ENCODE measurements around the gene ASTE1. TPM values are rescaled to one million over a fixed set of nuclear protein-coding genes. Genes with fewer than 3 reads are reported as not detected.

The ASTE1 gene
- total RNA-seq, 5 donors from 2014 or later (not counting 1 experiment from before 2014, with no cell fraction given): 20.4 to 24.7 (median 22.5) TPM

- Mint-ChIP-seq H3K27me3 (no peaks in the 10 kb centered on the region), H3K9me3 (peaks cover 0 to 7% (median 5%) of the 10 kb centered on the region in 3 donors), H3K36me3 (peaks cover 10% of the 10 kb centered on the region), H3K27ac (no peak overlapping the region), H3K4me1 (peaks cover 12 to 17% (median 13%) of the 10 kb centered on the region in 3 donors), H3K4me3 (no peak overlapping the region)
- no peak for ATAC-seq (replicated peaks in 1 of 4)
- no CpG with 5 or more reads among the region's 5 CpGs for WGBS (ENCODE audit: insufficient coverage)
- DNase-seq: no peak
- no peaks in the 10 kb centered on the region for H3K36me3 ChIP-seq (ENCODE audit: control insufficient read depth in 2 of 2, extremely low read depth in 1 of 2, insufficient read depth in 1 of 2, low read length in 1 of 2)
- no peaks in the 10 kb centered on the region for H3K9me3 ChIP-seq
- CTCF ChIA-PET: interaction anchor here in 1 of 2 donors (0.6 to 1.2 kb wide), 3 partner anchors 10 to 452 kb away, joined by 3 to 4 read pairs (median 3); partner anchors contain the start of genes ASTE1 and NEK11
- H3K27ac ChIP-seq (ENCODE audit: low read length): no peak overlapping the region
- no peaks in the 10 kb centered on the region for H3K27me3 ChIP-seq (replicated peaks in 1 of 2; ENCODE audit: control insufficient read depth in 2 of 2, extremely low read depth in 1 of 2, insufficient read depth in 2 of 2, low read length in 1 of 2)
- peaks cover 0 to 5% of the 10 kb centered on the region in 2 experiments for H3K4me1 ChIP-seq (ENCODE audit: control insufficient read depth in 1 of 2, extremely low read depth in 1 of 2, insufficient read depth in 2 of 2, low read length in 2 of 2)
- no peak overlapping the region for H3K4me3 ChIP-seq (ENCODE audit: control insufficient read depth in 1 of 2, extremely low read depth in 1 of 2, low read length in 1 of 2)
- POLR2A ChIA-PET: interaction anchor here (0.6 to 1.2 kb wide), 2 partner anchors 11 to 145 kb away, joined by 3 to 6 read pairs; no protein-coding TSS in a partner anchor
These were observed 10.4 kb upstream of the ASTE1 start for GRCh38 chr3:131036986-131037385.

- WGBS (ENCODE audit: insufficient coverage): no CpG with 5 or more reads among the region's 1 CpG
- H3K36me3 Mint-ChIP-seq: peaks cover 9% of the 10 kb centered on the region
- H3K9me3 Mint-ChIP-seq: peaks cover 0 to 3% (median 1%) of the 10 kb centered on the region in 3 donors
- no peak for ATAC-seq (replicated peaks in 1 of 4)
- Histone ChIP-seq H3K4me1 (ENCODE audit: control insufficient read depth in 1 of 2, extremely low read depth in 1 of 2, insufficient read depth in 2 of 2, low read length in 2 of 2) (no peaks in the 10 kb centered on the region), H3K36me3 (ENCODE audit: control insufficient read depth in 2 of 2, extremely low read depth in 1 of 2, insufficient read depth in 1 of 2, low read length in 1 of 2) (no peaks in the 10 kb centered on the region), H3K27ac (ENCODE audit: low read length) (no peak overlapping the region), H3K27me3 (replicated peaks in 1 of 2; ENCODE audit: control insufficient read depth in 2 of 2, extremely low read depth in 1 of 2, insufficient read depth in 2 of 2, low read length in 1 of 2) (no peaks in the 10 kb centered on the region), H3K9me3 (no peaks in the 10 kb centered on the region), H3K4me3 (ENCODE audit: control insufficient read depth in 1 of 2, extremely low read depth in 1 of 2, low read length in 1 of 2) (no peak overlapping the region)
- no peak for DNase-seq
- no peak overlapping the region for H3K27ac Mint-ChIP-seq
- peaks cover 5 to 11% (median 7%) of the 10 kb centered on the region in 3 donors for H3K4me1 Mint-ChIP-seq
- no peak overlapping the region for H3K4me3 Mint-ChIP-seq
- H3K27me3 Mint-ChIP-seq: no peaks in the 10 kb centered on the region
- ChIA-PET CTCF (interaction anchor here in 1 of 2 donors (0.6 to 1.2 kb wide), 3 partner anchors 9 to 185 kb away, joined by 3 to 4 read pairs (median 3); partner anchors contain the start of genes ASTE1 and NEK11), POLR2A (interaction anchor here in 1 of 2 donors (1.2 kb wide), 1 partner anchor 11 kb away, joined by 3 read pairs; no protein-coding TSS in a partner anchor)
These were observed 9.7 kb upstream of the ASTE1 start for GRCh38 chr3:131036200-131036816.

- ChIA-PET CTCF (interaction anchor here (0.5 to 2.6 kb wide), 23 partner anchors 8 to 1608 kb away, joined by 3 to 15 read pairs (median 3); partner anchors contain the start of genes NUDT16 (in 2 of the 2) and ATP2C1 (in 1 of the 2)), POLR2A (interaction anchor here (0.6 to 0.7 kb wide), 3 partner anchors 32 to 1309 kb away, joined by 3 to 5 read pairs (median 4); no protein-coding TSS in a partner anchor)
- H3K36me3 ChIP-seq (ENCODE audit: control insufficient read depth in 2 of 2, extremely low read depth in 1 of 2, insufficient read depth in 1 of 2, low read length in 1 of 2): no peaks in the 10 kb centered on the region
- no peak overlapping the region for H3K27ac ChIP-seq (ENCODE audit: low read length)
- ATAC-seq (replicated peaks in 1 of 4) (peak; percentile 49 to 67 (median 59)), DNase-seq (peak in 5 of 35 experiments; percentile 6 to 78 (median 18))
- Mint-ChIP-seq H3K4me3 (no peak overlapping the region), H3K36me3 (peaks cover 10% of the 10 kb centered on the region), H3K9me3 (no peaks in the 10 kb centered on the region), H3K27me3 (no peaks in the 10 kb centered on the region), H3K27ac (no peak overlapping the region), H3K4me1 (no peaks in the 10 kb centered on the region)
- no peaks in the 10 kb centered on the region for H3K9me3 ChIP-seq
- H3K4me3 ChIP-seq (ENCODE audit: control insufficient read depth in 1 of 2, extremely low read depth in 1 of 2, low read length in 1 of 2): no peak overlapping the region
- WGBS (ENCODE audit: insufficient coverage): no CpG with 5 or more reads among the region's 1 CpG
- no peaks in the 10 kb centered on the region for H3K4me1 ChIP-seq (ENCODE audit: control insufficient read depth in 1 of 2, extremely low read depth in 1 of 2, insufficient read depth in 2 of 2, low read length in 2 of 2)
- no peaks in the 10 kb centered on the region for H3K27me3 ChIP-seq (replicated peaks in 1 of 2; ENCODE audit: control insufficient read depth in 2 of 2, extremely low read depth in 1 of 2, insufficient read depth in 2 of 2, low read length in 1 of 2)
These were observed 7.0 kb upstream of the ASTE1 start for GRCh38 chr3:131033480-131034080.

GRCh38 chr3:131031660-131032059, 5.0 kb upstream of the ASTE1 start:
- no peak for DNase-seq
- Mint-ChIP-seq H3K27ac (no peak overlapping the region), H3K9me3 (no peaks in the 10 kb centered on the region), H3K27me3 (no peaks in the 10 kb centered on the region), H3K36me3 (peaks cover 10% of the 10 kb centered on the region), H3K4me3 (no peak overlapping the region), H3K4me1 (peaks cover 7 to 8% (median 7%) of the 10 kb centered on the region in 3 donors)
- Histone ChIP-seq H3K36me3 (ENCODE audit: control insufficient read depth in 2 of 2, extremely low read depth in 1 of 2, insufficient read depth in 1 of 2, low read length in 1 of 2) (no peaks in the 10 kb centered on the region), H3K27me3 (replicated peaks in 1 of 2; ENCODE audit: control insufficient read depth in 2 of 2, extremely low read depth in 1 of 2, insufficient read depth in 2 of 2, low read length in 1 of 2) (no peaks in the 10 kb centered on the region), H3K9me3 (no peaks in the 10 kb centered on the region), H3K4me1 (ENCODE audit: control insufficient read depth in 1 of 2, extremely low read depth in 1 of 2, insufficient read depth in 2 of 2, low read length in 2 of 2) (peaks cover 3 to 8% of the 10 kb centered on the region in 2 experiments), H3K4me3 (ENCODE audit: control insufficient read depth in 1 of 2, extremely low read depth in 1 of 2, low read length in 1 of 2) (no peak overlapping the region), H3K27ac (ENCODE audit: low read length) (no peak overlapping the region)
- ChIA-PET CTCF (interaction anchor here (0.5 to 2.6 kb wide), 5 partner anchors 8 to 350 kb away, joined by 3 to 14 read pairs (median 4); partner anchors contain the start of gene NUDT16 (in 1 of the 2)), POLR2A (no interaction called here)
- no peak for ATAC-seq (replicated peaks in 1 of 4)
- no CpG with 5 or more reads among the region's 3 CpGs for WGBS (ENCODE audit: insufficient coverage)

- H3K36me3 Mint-ChIP-seq: peaks cover 23% of the 10 kb centered on the region
- H3K4me3 Mint-ChIP-seq: no peak overlapping the region
- Histone ChIP-seq H3K4me3 (ENCODE audit: control insufficient read depth in 1 of 2, extremely low read depth in 1 of 2, low read length in 1 of 2) (no peak overlapping the region), H3K4me1 (ENCODE audit: control insufficient read depth in 1 of 2, extremely low read depth in 1 of 2, insufficient read depth in 2 of 2, low read length in 2 of 2) (peaks cover 13 to 17% of the 10 kb centered on the region in 2 experiments), H3K9me3 (no peaks in the 10 kb centered on the region), H3K27ac (ENCODE audit: low read length) (no peak overlapping the region), H3K27me3 (replicated peaks in 1 of 2; ENCODE audit: control insufficient read depth in 2 of 2, extremely low read depth in 1 of 2, insufficient read depth in 2 of 2, low read length in 1 of 2) (no peaks in the 10 kb centered on the region), H3K36me3 (ENCODE audit: control insufficient read depth in 2 of 2, extremely low read depth in 1 of 2, insufficient read depth in 1 of 2, low read length in 1 of 2) (peaks cover 0 to 8% of the 10 kb centered on the region in 2 donors)
- WGBS (ENCODE audit: insufficient coverage): no CpG with 5 or more reads among the region's 3 CpGs
- CTCF ChIA-PET: no interaction called here
- peaks cover 30 to 35% (median 34%) of the 10 kb centered on the region in 3 donors for H3K4me1 Mint-ChIP-seq
- DNase-seq (no peak), ATAC-seq (replicated peaks in 1 of 4) (no peak)
- H3K27ac Mint-ChIP-seq: no peak overlapping the region
- H3K27me3 Mint-ChIP-seq: no peaks in the 10 kb centered on the region
- peaks cover 0 to 3% (median 0%) of the 10 kb centered on the region in 3 donors for H3K9me3 Mint-ChIP-seq
- POLR2A ChIA-PET: no interaction called here
These were observed 2.2 kb upstream of the ASTE1 start for GRCh38 chr3:131028844-131029243.

- peak overlapping the region; percentile 92 to 98 for H3K27ac Mint-ChIP-seq
- peaks cover 60 to 65% (median 62%) of the 10 kb centered on the region in 3 donors for H3K4me1 Mint-ChIP-seq
- H3K4me3 Mint-ChIP-seq: peak overlapping the region; percentile 89 to 93 (median 91)
- no CpG with 5 or more reads among the region's 1 CpG for WGBS (ENCODE audit: insufficient coverage)
- Histone ChIP-seq H3K36me3 (ENCODE audit: control insufficient read depth in 2 of 2, extremely low read depth in 1 of 2, insufficient read depth in 1 of 2, low read length in 1 of 2) (peaks cover 0 to 18% of the 10 kb centered on the region in 2 donors), H3K4me3 (ENCODE audit: control insufficient read depth in 1 of 2, extremely low read depth in 1 of 2, low read length in 1 of 2) (peak overlapping the region; percentile 81 to 98), H3K27ac (ENCODE audit: low read length) (no peak overlapping the region), H3K27me3 (replicated peaks in 1 of 2; ENCODE audit: control insufficient read depth in 2 of 2, extremely low read depth in 1 of 2, insufficient read depth in 2 of 2, low read length in 1 of 2) (no peaks in the 10 kb centered on the region), H3K4me1 (ENCODE audit: control insufficient read depth in 1 of 2, extremely low read depth in 1 of 2, insufficient read depth in 2 of 2, low read length in 2 of 2) (peaks cover 25 to 30% of the 10 kb centered on the region in 2 experiments), H3K9me3 (no peaks in the 10 kb centered on the region)
- POLR2A ChIA-PET: interaction anchor here (1.3 to 1.7 kb wide), 5 partner anchors 10 to 356 kb away, joined by 3 to 6 read pairs (median 3); partner anchors contain the start of gene NUDT16 (in 1 of the 2)
- ATAC-seq (replicated peaks in 1 of 4) (no peak), DNase-seq (no peak)
- CTCF ChIA-PET: interaction anchor here in 1 of 2 donors (0.9 to 4.0 kb wide), 4 partner anchors 8 to 132 kb away, joined by 3 to 21 read pairs (median 10); partner anchors contain the start of gene ATP2C1
- no peaks in the 10 kb centered on the region for H3K27me3 Mint-ChIP-seq
- peaks cover 0 to 3% (median 0%) of the 10 kb centered on the region in 3 donors for H3K9me3 Mint-ChIP-seq
- peaks cover 29% of the 10 kb centered on the region for H3K36me3 Mint-ChIP-seq
These were observed 1.1 kb downstream of the ASTE1 start for GRCh38 chr3:131025539-131025938.
